GOT3 (cell line): ENCODE data around the gene EGLN1.
A peak's percentile ranks its signal among the peaks of the same experiment; 100 is the strongest.

Experiments used
- DNase-seq: peaks from one replicate; lab custom pipeline; 2025; ENCODE audit warnings: mixed read lengths; lab: John Stamatoyannopoulos, UW

EGLN1 gene

GRCh38 chr1:231395998-231396390 lies 26.1 kb downstream of the EGLN1 start:
- no peak for DNase-seq

DNA sequence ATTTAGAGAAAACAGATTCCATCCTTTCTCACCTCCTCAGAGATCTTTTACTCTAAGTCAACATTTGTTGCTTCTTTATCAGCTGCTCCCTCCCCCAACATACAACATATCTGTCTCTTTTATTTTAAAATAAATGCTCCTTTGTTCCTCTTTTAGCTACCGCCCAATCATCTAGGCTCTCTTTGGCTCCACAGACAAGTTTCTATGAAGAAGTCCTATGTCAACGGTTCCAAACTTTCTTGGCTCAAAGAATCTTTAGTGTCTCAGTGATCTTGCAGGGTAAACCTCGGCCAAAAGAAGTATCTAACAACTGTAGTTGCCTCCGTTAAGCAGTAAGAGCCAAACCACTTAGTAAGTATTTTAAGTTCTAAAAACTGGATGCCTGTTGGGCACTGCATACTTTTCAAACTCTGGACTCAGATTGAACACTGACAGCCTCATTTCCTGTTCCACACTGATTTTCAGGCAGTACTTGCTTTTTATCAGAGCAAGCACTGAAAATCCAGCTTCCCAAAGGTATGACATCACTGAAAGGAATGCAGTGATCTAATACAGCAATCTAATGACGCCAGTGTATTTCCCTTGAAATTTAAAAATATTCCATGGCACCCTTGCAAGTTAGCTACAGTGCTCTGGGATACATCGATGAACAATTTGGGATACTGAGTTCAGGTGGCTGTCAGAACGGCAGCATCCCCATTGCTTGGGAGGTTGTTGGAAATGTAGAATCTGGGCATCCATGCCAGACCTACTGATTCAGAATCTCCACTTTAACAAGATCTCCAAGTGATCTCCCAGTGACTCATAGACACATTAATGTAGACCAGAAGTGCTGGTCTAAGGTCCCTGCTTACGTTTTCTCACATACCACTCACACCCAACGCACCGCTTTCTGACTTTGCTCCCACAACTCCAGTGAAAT lies 26.8 kb downstream of the EGLN1 start:
- DNase-seq, result peak; percentile 30

GRCh38 chr1:231393668-231394067 lies 28.4 kb downstream of the EGLN1 start:
- no peak for DNase-seq

- no peak for DNase-seq
Measured at GRCh38 chr1:231392389-231393131, 29.5 kb downstream of the EGLN1 start.

DNA sequence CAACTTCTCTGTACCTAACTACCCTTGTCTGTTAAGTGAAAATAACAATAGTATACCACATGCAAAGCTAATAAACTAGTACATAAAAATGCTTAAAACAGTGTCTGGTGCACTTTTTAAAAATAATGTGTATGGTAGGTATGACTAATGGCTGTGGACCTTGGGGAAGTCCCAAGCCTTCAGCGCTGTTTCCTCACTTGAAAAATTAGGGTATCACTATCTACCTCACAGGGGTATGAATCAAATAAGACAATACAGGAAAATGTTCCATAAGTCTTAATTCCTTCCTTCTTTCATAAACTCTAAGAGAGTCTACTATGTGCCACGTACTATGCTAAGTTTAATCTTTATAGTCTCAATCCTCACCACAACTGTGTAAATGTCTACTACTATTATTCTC lies 32.0 kb downstream of the EGLN1 start:
- no peak for DNase-seq

- DNase-seq, result no peak
Measured at GRCh38 chr1:231387770-231388669, 34.1 kb downstream of the EGLN1 start.

DNA sequence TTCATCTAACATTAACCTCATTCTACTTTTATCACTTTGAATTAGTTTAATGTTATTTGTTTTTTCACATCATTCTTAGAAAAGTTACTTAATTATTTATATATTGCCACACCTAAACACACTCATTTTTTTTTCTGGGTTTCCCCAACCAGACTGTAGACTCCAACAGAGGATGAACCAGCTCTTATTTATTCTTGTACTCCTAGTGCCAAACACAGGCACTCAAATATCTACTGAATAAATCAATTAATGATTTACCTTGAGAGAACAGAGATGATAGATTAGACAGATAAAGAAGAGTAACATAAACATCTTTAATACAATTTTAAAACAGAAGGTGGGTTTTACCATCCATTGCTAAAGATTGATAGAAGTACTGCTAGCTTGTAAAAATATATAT lies 35.6 kb downstream of the EGLN1 start:
- DNase-seq, result no peak

GRCh38 chr1:231385416-231385748 lies 36.7 kb downstream of the EGLN1 start:
- no peak for DNase-seq

DNA sequence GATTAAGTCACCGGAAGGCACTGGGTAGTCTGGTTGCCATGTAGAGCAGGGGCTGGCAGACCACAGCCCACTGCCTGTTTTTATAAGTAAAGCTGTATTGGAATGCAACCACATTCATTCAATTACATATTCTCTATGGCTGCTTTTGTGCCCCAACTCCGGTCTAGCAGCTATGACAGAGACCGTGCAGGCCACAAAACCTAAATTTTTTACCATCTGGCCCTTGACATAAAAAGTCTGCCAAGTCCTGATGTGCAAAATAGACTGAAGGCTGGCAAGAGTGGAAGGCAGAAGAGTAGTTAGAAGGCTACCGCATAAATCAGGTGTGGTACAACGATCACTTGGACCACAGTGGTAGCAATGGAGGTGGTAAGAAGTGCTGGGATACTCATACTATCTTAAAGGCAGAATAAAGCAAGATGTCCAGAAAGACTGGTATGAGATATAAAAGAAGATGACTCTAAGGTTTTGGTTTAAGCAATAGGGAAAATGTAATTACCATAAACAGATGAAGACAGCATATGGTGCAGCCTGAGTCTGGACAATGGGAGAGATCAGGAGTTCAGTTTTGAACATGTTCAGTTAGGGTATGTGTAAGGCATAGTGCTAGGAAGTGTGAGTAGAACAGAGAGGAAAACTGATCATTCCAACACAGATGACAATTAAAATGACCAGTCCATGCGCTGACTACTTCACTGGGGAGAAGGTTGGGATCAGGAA lies 37.2 kb downstream of the EGLN1 start:
- DNase-seq, result no peak

DNA sequence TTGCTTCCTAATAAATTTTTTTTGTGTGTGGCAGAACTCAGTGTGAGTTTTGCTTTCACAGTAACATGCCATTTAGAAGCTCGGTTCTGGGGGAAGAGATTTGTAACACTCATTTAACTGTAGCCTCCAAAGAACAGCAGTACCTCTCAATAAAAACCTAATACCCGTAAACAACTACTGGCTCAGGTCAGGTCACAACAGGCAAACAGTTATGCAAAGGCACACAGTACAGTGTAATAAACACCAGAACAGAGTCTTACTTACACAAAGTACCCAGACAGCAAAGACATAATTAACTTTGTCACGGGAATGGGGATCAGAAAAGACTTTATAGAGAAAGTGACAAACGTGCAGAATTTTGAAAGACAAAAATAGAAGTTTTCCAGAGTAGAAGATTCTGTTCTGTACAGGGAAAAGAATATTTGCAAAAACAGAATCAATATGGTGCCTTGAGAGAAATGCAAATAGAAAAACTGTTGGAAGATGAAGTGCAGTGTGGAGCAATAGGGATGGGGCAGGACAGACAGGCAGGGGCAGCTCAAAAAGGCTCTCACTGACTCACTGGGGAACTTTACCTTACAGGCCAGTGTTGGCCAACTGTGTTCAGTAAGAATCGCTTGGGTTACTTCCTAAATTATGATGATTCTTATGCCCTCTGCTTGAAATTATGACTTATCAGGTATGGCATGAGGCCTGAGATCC lies 38.8 kb downstream of the EGLN1 start:
- no peak for DNase-seq

DNA sequence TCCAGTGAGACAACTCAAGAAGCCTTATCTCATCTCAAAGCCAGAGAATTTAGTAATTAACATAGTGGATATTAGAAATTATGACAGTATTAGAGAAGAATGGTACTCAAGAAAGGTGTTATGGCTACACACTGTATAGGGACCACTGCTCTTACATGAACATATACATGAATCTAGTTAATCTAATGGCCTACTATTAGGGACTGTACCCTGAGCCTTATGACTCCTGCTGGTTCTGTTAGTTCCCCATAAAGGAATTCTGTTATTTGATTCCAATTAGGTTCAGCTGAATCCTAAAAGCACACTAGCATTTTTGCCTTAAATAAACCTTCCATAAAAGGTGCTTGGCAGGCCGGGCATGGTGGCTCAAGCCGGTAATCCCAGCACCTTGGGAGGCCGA lies 39.7 kb downstream of the EGLN1 start:
- no peak for DNase-seq

GRCh38 chr1:231381729-231382128 lies 40.4 kb downstream of the EGLN1 start:
- no peak for DNase-seq

DNA sequence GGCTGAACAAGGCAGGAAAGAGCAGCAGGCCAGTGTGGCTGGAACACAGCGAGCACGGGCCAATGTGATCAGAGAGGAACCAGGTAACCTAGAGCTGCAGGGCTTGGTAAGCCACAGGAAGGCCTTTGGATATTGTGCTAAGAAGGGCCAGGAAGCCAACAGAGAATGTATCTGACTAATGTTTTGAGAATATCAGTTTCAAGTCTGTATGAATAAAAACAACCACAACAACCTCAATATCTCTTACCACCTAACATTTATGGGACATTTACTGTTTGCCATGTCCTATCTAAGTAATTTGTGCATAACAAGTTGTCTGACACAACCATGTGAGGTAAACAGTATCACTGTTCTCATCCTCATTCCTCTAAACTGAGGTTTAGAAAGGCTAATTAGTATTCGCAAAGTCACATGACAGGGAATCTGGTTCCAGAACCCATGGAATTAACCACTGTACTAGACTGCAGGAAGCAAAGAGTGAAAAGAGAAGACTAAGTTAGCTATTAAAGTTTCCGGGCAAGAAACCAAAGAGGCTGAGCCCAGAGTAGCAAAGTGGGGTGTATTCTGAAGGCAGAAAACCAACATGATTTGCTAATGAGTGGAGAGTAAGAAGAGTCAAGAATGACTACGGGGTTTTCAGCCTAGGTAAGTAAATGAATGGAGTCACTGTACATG lies 45.1 kb downstream of the EGLN1 start:
- no peak for DNase-seq

DNA sequence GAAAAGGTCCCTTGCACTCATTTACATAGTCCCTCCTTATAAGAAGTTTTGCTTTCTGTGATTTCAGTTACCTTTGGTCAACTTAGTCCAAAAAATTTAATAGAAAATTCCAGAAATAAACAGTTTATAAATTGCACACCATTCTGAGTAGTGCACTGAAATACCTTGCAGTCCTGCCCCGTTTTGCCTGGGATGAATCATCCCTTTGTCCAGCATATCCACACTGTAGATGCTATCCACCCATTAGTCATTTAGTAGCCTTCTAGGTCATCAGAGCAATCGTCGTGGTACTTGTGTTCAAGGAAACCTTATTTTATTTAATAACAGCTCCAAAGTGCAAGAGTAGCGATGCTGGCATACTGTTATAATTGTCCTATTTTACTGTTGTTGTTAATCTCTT lies 46.0 kb downstream of the EGLN1 start:
- no peak for DNase-seq

DNA sequence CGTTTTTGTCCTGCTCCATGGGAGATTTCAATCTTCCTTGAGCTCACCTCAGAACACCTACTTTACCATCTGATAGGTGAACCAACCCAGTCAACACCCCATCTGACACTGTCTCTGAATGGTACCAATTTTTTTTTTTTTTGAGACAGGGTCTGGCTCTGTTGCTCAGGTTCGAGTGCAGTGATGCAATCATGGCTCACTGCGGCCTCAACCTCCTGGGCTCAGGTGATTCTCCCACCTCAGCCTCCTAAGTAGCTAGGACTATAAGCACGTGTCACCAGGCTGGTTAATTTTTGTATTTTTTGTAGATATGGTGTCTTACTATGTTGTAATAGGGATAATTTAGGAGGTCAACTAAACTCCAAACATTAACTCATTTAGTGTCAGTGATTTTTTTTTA lies 47.7 kb downstream of the EGLN1 start:
- DNase-seq, result no peak

GRCh38 chr1:231372501-231372900 lies 49.6 kb downstream of the EGLN1 start:
- DNase-seq, result no peak

DNA sequence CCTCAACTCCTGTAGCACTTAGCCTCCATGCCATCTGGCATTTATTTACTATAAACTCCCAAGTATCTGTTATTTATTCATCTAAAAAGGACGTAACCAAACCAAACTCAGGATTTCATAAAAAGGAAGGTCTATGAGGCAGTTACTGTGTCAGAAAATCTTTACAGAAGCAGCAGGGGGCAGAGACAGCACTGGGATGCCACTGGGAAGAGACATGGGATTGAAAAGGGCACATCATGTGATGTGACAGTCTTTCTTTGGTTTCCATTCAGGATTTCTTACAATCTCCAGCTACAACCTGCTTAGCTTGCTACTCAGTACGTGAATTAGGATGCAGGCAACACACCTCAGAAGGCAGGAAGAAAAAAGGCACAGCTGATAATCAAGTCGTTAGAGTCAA lies 52.8 kb downstream of the EGLN1 start:
- DNase-seq, result no peak

DNA sequence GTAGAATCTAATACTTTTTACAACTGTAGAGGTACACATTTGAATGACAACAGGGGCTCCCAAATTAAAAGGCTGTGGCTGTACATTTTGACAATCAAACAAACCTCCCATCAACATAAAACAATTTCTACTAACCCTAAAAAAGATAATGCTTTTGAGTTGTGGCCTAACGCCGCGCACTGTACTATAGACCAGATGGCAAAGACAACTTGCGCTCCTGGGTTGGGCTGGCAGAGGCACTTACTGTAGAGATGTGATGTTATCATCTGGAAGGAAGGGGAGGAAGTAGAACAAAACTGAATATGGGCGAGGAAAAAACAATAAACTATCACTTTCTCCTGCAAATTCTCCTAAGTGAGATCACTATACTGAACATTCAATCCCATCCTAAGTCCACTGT lies 57.9 kb downstream of the EGLN1 start:
- no peak for DNase-seq

DNA sequence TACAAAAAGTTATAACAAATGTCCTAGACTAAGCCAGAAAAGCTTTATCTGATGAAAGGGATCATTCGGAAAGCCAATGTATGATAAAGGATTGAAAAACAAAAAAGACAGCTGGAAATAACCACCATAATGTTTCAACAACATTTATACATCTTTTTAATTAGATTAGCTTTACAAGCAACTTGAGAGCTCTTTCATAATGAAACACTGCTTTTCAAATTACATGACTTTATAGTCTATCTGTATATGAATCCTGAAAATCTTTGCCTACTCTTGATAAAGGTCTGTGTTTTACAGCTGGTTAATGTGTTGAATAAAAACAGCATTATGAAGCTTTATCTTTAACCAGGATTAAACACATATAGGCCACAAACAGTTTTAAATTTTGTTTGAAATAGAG lies 58.5 kb downstream of the EGLN1 start:
- no peak for DNase-seq

- no peak for DNase-seq
Measured at GRCh38 chr1:231362325-231362724, 59.8 kb downstream of the EGLN1 start.

GRCh38 chr1:231359113-231359512 lies 63.0 kb downstream of the EGLN1 start:
- no peak for DNase-seq
